Activated CD8-positive, alpha-beta T cell treated with anti-CD3 and anti-CD28 coated beads for 36 hours (primary cell): Measurements from ENCODE around the gene SSRP1. TPM values are rescaled to one million over a fixed set of nuclear protein-coding genes. Genes with fewer than 3 reads are reported as not detected.

Experiments
- ATAC-seq: fragments of 200-7000 bp; cut with Tn5 transposase; one replicate; pipeline ENCODE4 v1.10.0; 2021; ENCODE audit warnings: mild to moderate bottlenecking, moderate library complexity
- CTCF ChIA-PET: fragments of 350-600 bp; sonication (Branson Sonifier 250); formaldehyde crosslinking; loops from one replicate; lab custom pipeline; 2021; ENCODE audit warnings: antibody characterized with exemption; lab: Charles Lee
- POLR2A ChIA-PET: fragments of 350-600 bp; sonication (Branson Sonifier 250); formaldehyde crosslinking; loops from one replicate; lab custom pipeline; 2021; ENCODE audit warnings: antibody characterized with exemption; lab: Charles Lee
- DNase-seq: peaks from one replicate; pipeline ENCODE4 v3.0.0-alpha.2; 2020
- H3K27ac Mint-ChIP-seq: one replicate; pipeline ENCODE4 v1.8.0; 2021; ENCODE audit warnings: mild to moderate bottlenecking, mixed read lengths
- H3K27me3 Mint-ChIP-seq: one replicate; pipeline ENCODE4 v1.8.0; 2021; ENCODE audit warnings: mixed read lengths
- H3K36me3 Mint-ChIP-seq: one replicate; pipeline ENCODE4 v1.8.0; 2021; ENCODE audit warnings: low read depth, mixed read lengths
- H3K4me1 Mint-ChIP-seq: one replicate; pipeline ENCODE4 v1.8.0; 2021; ENCODE audit warnings: low read depth, mixed read lengths
- H3K4me3 Mint-ChIP-seq: one replicate; pipeline ENCODE4 v1.8.0; 2021; ENCODE audit warnings: mild to moderate bottlenecking, moderate library complexity, mixed read lengths
- H3K9me3 Mint-ChIP-seq: one replicate; pipeline ENCODE4 v1.8.0; 2021; ENCODE audit warnings: mixed read lengths
- intact Hi-C: fragments of 100-400 bp; cut with micrococcal nuclease; formaldehyde crosslinking; loops from one replicate; pipeline ENCODE4 v1.10.0; 2022
- total RNA-seq, 2 experiments: library from RNA; stranded (reverse); gene quantifications; one replicate each; pipeline ENCODE4 v1.2.3, GENCODE V29; 2021
- TF ChIP-seq, protein P1 (sequence below): fragments of 200-600 bp; IDR thresholded peaks from one replicate; pipeline ENCODE4 v1.8.0; 2022; ENCODE audit warnings: antibody characterized with exemption, mild to moderate bottlenecking

SSRP1 gene
- total RNA-seq, 2 experiments from 2014 or later, result 284 to 290 TPM

DNA sequence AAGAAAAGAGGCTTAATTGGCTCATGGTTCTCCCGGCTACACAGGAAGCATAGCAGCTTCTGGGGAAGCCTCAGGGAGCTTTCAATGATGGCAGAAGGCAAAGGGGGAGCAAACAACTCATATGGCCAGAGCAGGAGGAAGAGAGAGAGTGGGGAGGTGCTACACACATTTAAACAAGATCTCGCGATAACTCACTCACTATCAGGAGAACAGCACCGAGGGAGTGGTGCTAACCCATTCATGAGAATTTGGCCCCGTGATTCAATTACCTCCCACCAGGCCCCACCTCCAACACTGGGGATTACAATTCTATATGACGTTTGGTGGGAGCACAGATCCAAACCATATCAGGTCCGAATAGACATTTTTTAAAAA is 57.0 kb downstream of the SSRP1 start:
- DNase-seq (no peak), ATAC-seq (no peak)
- H3K36me3 Mint-ChIP-seq, result no peaks in the 10 kb centered on the region
- H3K4me3 Mint-ChIP-seq, result no peak overlapping the region
- ChIA-PET POLR2A (no interaction called here), CTCF (interaction anchor here (1.4 to 1.7 kb wide), 2 partner anchors 10 to 16 kb away, joined by 4 read pairs; no protein-coding TSS in a partner anchor)
- H3K9me3 Mint-ChIP-seq, result peaks cover 1% of the 10 kb centered on the region
- peaks cover 18% of the 10 kb centered on the region for H3K27me3 Mint-ChIP-seq
- no peak overlapping the region for H3K27ac Mint-ChIP-seq
- TF ChIP-seq, protein P1, sequence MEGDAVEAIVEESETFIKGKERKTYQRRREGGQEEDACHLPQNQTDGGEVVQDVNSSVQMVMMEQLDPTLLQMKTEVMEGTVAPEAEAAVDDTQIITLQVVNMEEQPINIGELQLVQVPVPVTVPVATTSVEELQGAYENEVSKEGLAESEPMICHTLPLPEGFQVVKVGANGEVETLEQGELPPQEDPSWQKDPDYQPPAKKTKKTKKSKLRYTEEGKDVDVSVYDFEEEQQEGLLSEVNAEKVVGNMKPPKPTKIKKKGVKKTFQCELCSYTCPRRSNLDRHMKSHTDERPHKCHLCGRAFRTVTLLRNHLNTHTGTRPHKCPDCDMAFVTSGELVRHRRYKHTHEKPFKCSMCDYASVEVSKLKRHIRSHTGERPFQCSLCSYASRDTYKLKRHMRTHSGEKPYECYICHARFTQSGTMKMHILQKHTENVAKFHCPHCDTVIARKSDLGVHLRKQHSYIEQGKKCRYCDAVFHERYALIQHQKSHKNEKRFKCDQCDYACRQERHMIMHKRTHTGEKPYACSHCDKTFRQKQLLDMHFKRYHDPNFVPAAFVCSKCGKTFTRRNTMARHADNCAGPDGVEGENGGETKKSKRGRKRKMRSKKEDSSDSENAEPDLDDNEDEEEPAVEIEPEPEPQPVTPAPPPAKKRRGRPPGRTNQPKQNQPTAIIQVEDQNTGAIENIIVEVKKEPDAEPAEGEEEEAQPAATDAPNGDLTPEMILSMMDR, result no peak
- H3K4me1 Mint-ChIP-seq, result peaks cover 1% of the 10 kb centered on the region
- intact Hi-C loops, result no loop called here

DNA sequence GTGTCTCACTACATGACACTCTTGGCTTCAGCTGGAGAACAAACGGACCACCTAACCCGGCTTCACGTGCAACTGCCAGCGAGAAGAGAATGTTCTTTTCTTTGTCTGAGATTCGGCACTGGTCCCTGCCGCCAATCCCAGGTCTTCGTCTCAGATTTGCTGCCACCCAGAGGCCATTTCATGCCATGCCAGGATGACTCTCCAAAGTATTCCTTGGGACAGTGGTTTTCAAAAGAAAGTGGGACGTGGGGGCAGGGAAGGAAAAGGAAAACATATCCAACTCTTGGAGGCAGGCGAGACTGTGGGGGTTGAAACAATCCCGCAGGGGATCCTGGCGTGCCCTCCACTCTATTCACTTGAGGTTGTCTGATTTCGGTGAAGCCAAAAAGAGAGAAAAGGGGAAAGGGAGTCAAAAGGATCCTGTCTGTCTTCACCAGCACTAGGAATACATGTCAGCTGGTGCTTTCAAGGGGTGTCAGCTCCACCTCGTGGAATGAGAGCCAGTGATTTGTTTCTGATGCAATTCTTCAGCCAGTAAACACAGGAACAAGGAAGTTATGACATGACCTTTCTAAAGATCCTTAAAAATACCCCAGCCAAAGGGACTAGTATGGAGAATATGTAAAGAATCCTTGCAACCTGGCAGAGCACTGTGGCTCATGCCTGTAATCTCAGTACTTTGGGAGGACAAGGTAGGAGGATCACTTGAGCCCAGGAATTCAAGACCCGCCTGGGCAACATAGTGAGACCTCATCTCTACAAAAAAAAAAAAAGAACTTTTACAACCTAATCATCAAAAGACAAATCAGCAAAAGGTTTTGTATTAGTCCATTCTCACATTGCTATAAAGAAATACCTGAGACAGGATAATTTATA is 57.6 kb downstream of the SSRP1 start:
- peaks cover 1% of the 10 kb centered on the region for H3K4me1 Mint-ChIP-seq
- ChIA-PET POLR2A (interaction anchor here (1.0 kb wide), 1 partner anchor 51 kb away, joined by 3 read pairs; no protein-coding TSS in a partner anchor), CTCF (interaction anchor here (1.0 to 2.1 kb wide), 7 partner anchors 11 to 437 kb away, joined by 3 to 8 read pairs (median 4); no protein-coding TSS in a partner anchor)
- no peak overlapping the region for H3K4me3 Mint-ChIP-seq
- no peak overlapping the region for H3K27ac Mint-ChIP-seq
- DNase-seq (peak; percentile 49), ATAC-seq (peak; percentile 47)
- H3K36me3 Mint-ChIP-seq, result no peaks in the 10 kb centered on the region
- TF ChIP-seq, protein P1, result peak; percentile 78
- peaks cover 21% of the 10 kb centered on the region for H3K27me3 Mint-ChIP-seq
- H3K9me3 Mint-ChIP-seq, result peaks cover 7% of the 10 kb centered on the region
- intact Hi-C loops, result no loop called here

DNA sequence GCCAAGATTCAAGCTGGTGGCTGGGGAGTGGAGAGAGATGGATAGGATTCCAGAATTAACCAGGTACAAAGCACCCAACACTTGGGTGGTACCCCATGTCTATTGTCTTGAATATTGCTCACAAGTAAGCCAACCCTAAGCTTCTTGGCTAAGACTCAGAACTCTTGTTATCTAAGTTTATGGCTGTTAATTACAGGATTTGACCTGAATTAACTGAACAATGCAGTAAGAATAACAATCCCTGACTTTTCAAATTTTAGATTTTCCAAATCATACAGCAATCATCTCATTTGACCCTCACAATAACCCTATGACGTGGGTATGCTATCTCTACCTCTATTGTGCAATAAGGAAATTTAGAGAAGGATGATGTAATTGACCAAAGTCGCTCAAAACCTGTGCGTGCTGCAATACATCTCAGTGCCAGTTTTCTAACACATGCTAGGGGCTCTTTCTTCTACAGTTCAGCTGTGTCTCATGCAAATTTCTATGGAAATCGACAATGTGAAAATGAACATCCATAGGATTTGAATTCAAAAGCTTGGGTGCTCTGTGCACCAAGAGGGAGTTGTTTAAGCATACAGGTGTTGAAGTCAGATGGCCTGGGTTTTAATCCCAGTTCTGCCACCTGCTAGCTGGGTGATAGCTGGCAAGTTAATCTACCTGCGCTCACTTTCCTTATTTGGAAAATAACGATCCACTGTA is 58.6 kb downstream of the SSRP1 start:
- no peak for ATAC-seq
- ChIA-PET POLR2A (interaction anchor here (1.0 kb wide), 1 partner anchor 52 kb away, joined by 3 read pairs; no protein-coding TSS in a partner anchor), CTCF (interaction anchor here (1.0 to 2.1 kb wide), 8 partner anchors 16 to 436 kb away, joined by 3 to 8 read pairs (median 3); no protein-coding TSS in a partner anchor)
- Mint-ChIP-seq H3K27ac (no peak overlapping the region), H3K4me1 (peaks cover 1% of the 10 kb centered on the region), H3K27me3 (peaks cover 24% of the 10 kb centered on the region), H3K9me3 (peaks cover 6% of the 10 kb centered on the region), H3K4me3 (no peak overlapping the region), H3K36me3 (no peaks in the 10 kb centered on the region)
- DNase-seq, result no peak
- intact Hi-C loops, result no loop called here
- TF ChIP-seq, protein P1, result no peak

DNA sequence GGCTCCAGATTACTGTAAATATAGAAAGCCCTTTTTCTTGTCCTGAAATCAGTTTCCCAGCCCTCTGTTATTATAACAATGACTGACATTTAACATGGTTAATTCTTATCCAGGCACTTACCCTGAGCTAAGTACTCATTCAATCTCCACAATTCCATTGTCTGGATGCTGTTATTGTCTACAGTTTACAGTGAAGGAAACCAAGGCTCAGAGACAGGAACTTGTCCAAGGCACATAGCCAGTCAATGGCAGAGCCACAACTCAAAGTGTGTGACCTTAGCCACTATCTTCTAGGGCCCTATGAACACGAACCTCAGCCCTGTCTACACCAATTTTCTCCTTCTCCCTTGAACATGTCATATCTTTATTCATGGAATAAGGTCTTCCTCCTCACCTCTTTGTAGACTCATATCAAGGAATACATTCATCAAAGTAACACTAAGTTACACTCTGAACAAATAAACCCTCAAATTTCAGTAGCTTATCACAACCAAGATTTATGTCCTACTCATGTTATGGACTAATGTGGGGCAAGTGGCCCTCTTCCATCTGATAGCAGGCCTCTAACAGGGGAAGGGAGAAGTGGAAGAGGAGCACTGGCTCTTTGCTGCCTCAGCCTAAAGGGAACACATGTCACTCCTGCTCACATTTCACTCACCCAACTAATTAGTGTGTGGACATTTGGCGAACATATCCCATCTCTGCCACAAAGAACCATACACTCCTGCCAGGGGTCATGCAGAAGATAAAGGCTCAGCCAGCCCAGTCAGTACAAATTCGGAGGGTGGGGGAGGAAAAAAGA is 59.3 kb downstream of the SSRP1 start:
- intact Hi-C loops, result no loop called here
- POLR2A ChIA-PET, result no interaction called here
- ATAC-seq (no peak), DNase-seq (no peak)
- TF ChIP-seq, protein P1, result no peak
- H3K27me3 Mint-ChIP-seq, result peaks cover 24% of the 10 kb centered on the region
- H3K27ac Mint-ChIP-seq, result no peak overlapping the region
- H3K4me3 Mint-ChIP-seq, result no peak overlapping the region
- CTCF ChIA-PET, result interaction anchor here (1.0 to 2.1 kb wide), 4 partner anchors 15 to 435 kb away, joined by 3 to 8 read pairs (median 6); no protein-coding TSS in a partner anchor
- peaks cover 6% of the 10 kb centered on the region for H3K9me3 Mint-ChIP-seq
- no peaks in the 10 kb centered on the region for H3K36me3 Mint-ChIP-seq
- peaks cover 1% of the 10 kb centered on the region for H3K4me1 Mint-ChIP-seq

Other genes starting within 250 kb of the SSRP1 start
- gene LRRC55, start 153.9 kb downstream of the SSRP1 start, total RNA-seq, result not detected
- not detected for gene APLNR, start 98.6 kb downstream of the SSRP1 start, total RNA-seq
- 10 to 100 TPM; 18.4 to 23.2 TPM for gene TNKS1BP1, start 10.9 kb downstream of the SSRP1 start, total RNA-seq
- gene P2RX3, start 2.5 kb upstream of the SSRP1 start, total RNA-seq, result not detected
- not detected for gene PRG3, start 45.3 kb upstream of the SSRP1 start, total RNA-seq
- 1 to 10 TPM in 1 of 2 experiments, under 1 TPM in 1; 0.43 to 2.3 TPM for gene PRG2, start 54.8 kb upstream of the SSRP1 start, total RNA-seq
- 100 to 1,000 TPM; 294 to 300 TPM for gene SLC43A3, start 91.2 kb upstream of the SSRP1 start, total RNA-seq
- gene RTN4RL2, start 124.6 kb upstream of the SSRP1 start, total RNA-seq, result under 1 TPM; 0.23 to 0.27 TPM
- 10 to 100 TPM; 32.1 to 34.0 TPM for gene SLC43A1, start 179.8 kb upstream of the SSRP1 start, total RNA-seq
- gene TIMM10, start 194.9 kb upstream of the SSRP1 start, total RNA-seq, result 10 to 100 TPM; 75.2 to 84.2 TPM
- gene SMTNL1, start 201.7 kb upstream of the SSRP1 start, total RNA-seq, result not detected
- 100 to 1,000 TPM; 148 to 159 TPM for gene UBE2L6, start 231.8 kb upstream of the SSRP1 start, total RNA-seq